Mesenchymal stem cell (in vitro differentiated cells and primary cell): Measurements from ENCODE around the gene BIRC6.

ENCODE experiments used
- DNase-seq: peaks from one replicate; pipeline ENCODE4 v3.0.0-alpha.2; 2013
- H2AFZ ChIP-seq: one replicate; pipeline ENCODE4 v1.6.1; 2013; ENCODE audit warnings: low read depth, mild to moderate bottlenecking, control low read depth, inconsistent platforms, low read length, moderate library complexity
- H2AK5ac ChIP-seq: 2 replicates; pipeline ENCODE4 v1.6.1; 2013; ENCODE audit warnings: low read length, moderate library complexity, mild to moderate bottlenecking, inconsistent platforms; ENCODE audit not compliant: severe bottlenecking
- H2BK120ac ChIP-seq: one replicate; pipeline ENCODE4 v1.6.1; 2013; ENCODE audit warnings: low read depth, mild to moderate bottlenecking, inconsistent platforms, low read length, moderate library complexity
- H2BK12ac ChIP-seq, 2 experiments: one replicate each; pipeline ENCODE4 v1.6.1; 2013; ENCODE audit warnings: inconsistent platforms in 2 of 2, low read length in 2 of 2, mild to moderate bottlenecking in 2 of 2, moderate library complexity in 2 of 2, control low read depth in 1 of 2
- H2BK15ac ChIP-seq: one replicate; pipeline ENCODE4 v1.6.1; 2013; ENCODE audit warnings: mild to moderate bottlenecking, low read depth, inconsistent platforms; ENCODE audit not compliant: poor library complexity, severe bottlenecking
- H2BK5ac ChIP-seq: 2 replicates; pipeline ENCODE4 v1.6.1; 2013; ENCODE audit warnings: low read depth, mild to moderate bottlenecking, low read length, control low read depth, inconsistent platforms; ENCODE audit not compliant: poor library complexity, severe bottlenecking
- H3K14ac ChIP-seq, 2 experiments: one replicate each; pipeline ENCODE4 v1.6.1; 2013; ENCODE audit warnings: inconsistent platforms in 2 of 2, low read length in 2 of 2, control low read depth in 1 of 2, mild to moderate bottlenecking in 1 of 2, moderate library complexity in 1 of 2
- H3K18ac ChIP-seq, 2 experiments: one replicate each; pipeline ENCODE4 v1.6.1; 2013; ENCODE audit warnings: inconsistent platforms in 2 of 2, low read length in 2 of 2, control low read depth in 1 of 2, low read depth in 1 of 2, mild to moderate bottlenecking in 1 of 2
- H3K23ac ChIP-seq, 2 experiments: one replicate each; pipeline ENCODE4 v1.6.1; 2013; ENCODE audit warnings: inconsistent platforms in 2 of 2, low read length in 2 of 2, mild to moderate bottlenecking in 2 of 2, moderate library complexity in 2 of 2, control low read depth in 1 of 2
- H3K27ac ChIP-seq: 2 replicates; pipeline ENCODE4 v1.5.1; 2013; ENCODE audit warnings: mild to moderate bottlenecking, moderate library complexity, low read length, control low read depth, inconsistent platforms; ENCODE audit not compliant: poor library complexity, severe bottlenecking
- H3K27me3 ChIP-seq, 2 experiments: 2 replicates each; pipeline versions ENCODE4 v1.6.1 to v1.7.0; 2013; ENCODE audit warnings: low read length in 2 of 2, mild to moderate bottlenecking in 2 of 2, moderate library complexity in 2 of 2, control low read depth in 1 of 2, inconsistent platforms in 1 of 2; ENCODE audit not compliant: control insufficient read depth in 1 of 2, insufficient read depth in 1 of 2
- H3K36me3 ChIP-seq, 2 experiments: 2 replicates each; pipeline versions ENCODE4 v1.6.1 to v1.7.0; 2013; ENCODE audit warnings: low read length in 2 of 2, control low read depth in 1 of 2, inconsistent platforms in 1 of 2, low read depth in 1 of 2, mild to moderate bottlenecking in 1 of 2; ENCODE audit not compliant: insufficient read depth in 2 of 2, control insufficient read depth in 1 of 2
- H3K4ac ChIP-seq, 2 experiments: one replicate each; pipeline ENCODE4 v1.6.1; 2013; ENCODE audit warnings: inconsistent platforms in 2 of 2, low read length in 2 of 2, mild to moderate bottlenecking in 2 of 2, moderate library complexity in 2 of 2, control low read depth in 1 of 2, low read depth in 1 of 2
- H3K4me1 ChIP-seq: 2 replicates; pipeline ENCODE4 v1.6.1; 2013; ENCODE audit warnings: low read depth, low read length, control low read depth; ENCODE audit not compliant: control insufficient read depth, insufficient read depth
- H3K4me2 ChIP-seq: 2 replicates; pipeline ENCODE4 v1.6.1; 2013; ENCODE audit warnings: low read length, mild to moderate bottlenecking, inconsistent platforms; ENCODE audit not compliant: poor library complexity, severe bottlenecking
- H3K4me3 ChIP-seq, 2 experiments: 2 replicates each; pipeline versions ENCODE4 v1.5.1 to v1.7.0; 2013; ENCODE audit warnings: low read length in 2 of 2, mild to moderate bottlenecking in 2 of 2, control low read depth in 1 of 2, low read depth in 1 of 2; ENCODE audit not compliant: insufficient read depth in 1 of 2
- H3K79me1 ChIP-seq: replicated peaks from 2 replicates; pipeline ENCODE4 v1.6.1; 2013; ENCODE audit warnings: mild to moderate bottlenecking, control low read depth, low read length, inconsistent platforms; ENCODE audit not compliant: poor library complexity, severe bottlenecking
- H3K9ac ChIP-seq: 2 replicates; pipeline ENCODE4 v1.7.0; 2013; ENCODE audit warnings: mild to moderate bottlenecking, low read length, moderate library complexity
- H3K9me3 ChIP-seq: 2 replicates; pipeline ENCODE4 v1.7.0; 2013; ENCODE audit warnings: mild to moderate bottlenecking, low read length; ENCODE audit not compliant: control insufficient read depth
- H4K8ac ChIP-seq: one replicate; pipeline ENCODE4 v1.6.1; 2013; ENCODE audit warnings: inconsistent platforms, mild to moderate bottlenecking, low read length, moderate library complexity
- H4K91ac ChIP-seq: one replicate; pipeline ENCODE4 v1.6.1; 2013; ENCODE audit warnings: mild to moderate bottlenecking, low read length, inconsistent platforms
- WGBS: methylation state at CpG from one replicate; pipeline ENCODE4 v1.1.7; 2013; ENCODE audit warnings: mixed read lengths; 5-methylcytosine and 5-hydroxymethylcytosine counted together

BIRC6 gene

GRCh38 chr2:32502941-32503340, 146.1 kb downstream of the BIRC6 start:
- Histone ChIP-seq H3K4me1 (peaks cover 1% of the 10 kb centered on the region), H3K9ac (no peak overlapping the region), H3K4me3 (no peak overlapping the region), H2BK12ac (no peak overlapping the region), H2BK15ac (no peak overlapping the region), H3K18ac (no peak overlapping the region), H3K36me3 (peaks cover 24 to 90% of the 10 kb centered on the region in 2 experiments), H3K27ac (no peak overlapping the region), H3K27me3 (no peaks in the 10 kb centered on the region), H2AFZ (no peak overlapping the region), H3K4ac (no peak overlapping the region), H2BK120ac (no peak overlapping the region), H2BK5ac (no peak overlapping the region), H2AK5ac (no peak overlapping the region), H3K79me1 (peaks cover 12% of the 10 kb centered on the region), H3K9me3 (no peaks in the 10 kb centered on the region), H3K4me2 (no peak overlapping the region), H3K14ac (no peak overlapping the region), H3K23ac (no peak overlapping the region), H4K8ac (no peak overlapping the region), H4K91ac (no peak overlapping the region)
- DNase-seq: no peak
- 100% methylated on average over 1 of the region's 2 CpGs for WGBS

GRCh38 chr2:32504877-32505478, 148.2 kb downstream of the BIRC6 start:
- no peak overlapping the region for H4K8ac ChIP-seq
- no peak overlapping the region for H4K91ac ChIP-seq
- H3K23ac ChIP-seq: no peak overlapping the region
- H2BK5ac ChIP-seq: no peak overlapping the region
- H3K4me3 ChIP-seq: no peak overlapping the region
- no peak for DNase-seq
- H3K4me1 ChIP-seq: no peaks in the 10 kb centered on the region
- H3K14ac ChIP-seq: no peak overlapping the region
- H3K4me2 ChIP-seq: no peak overlapping the region
- no peak overlapping the region for H3K9ac ChIP-seq
- H3K36me3 ChIP-seq: peaks cover 29 to 89% of the 10 kb centered on the region in 2 experiments
- no peak overlapping the region for H3K4ac ChIP-seq
- no peak overlapping the region for H2AFZ ChIP-seq
- no peak overlapping the region for H2AK5ac ChIP-seq
- H2BK12ac ChIP-seq: no peak overlapping the region
- peaks cover 7% of the 10 kb centered on the region for H3K79me1 ChIP-seq
- 100% methylated on average over 1 of the region's 3 CpGs for WGBS
- no peaks in the 10 kb centered on the region for H3K9me3 ChIP-seq
- no peaks in the 10 kb centered on the region for H3K27me3 ChIP-seq
- no peak overlapping the region for H3K27ac ChIP-seq
- H2BK120ac ChIP-seq: no peak overlapping the region
- H2BK15ac ChIP-seq: no peak overlapping the region
- H3K18ac ChIP-seq: no peak overlapping the region

- H3K9me3 ChIP-seq: no peaks in the 10 kb centered on the region
- DNase-seq: no peak
- no peak overlapping the region for H2AK5ac ChIP-seq
- no peak overlapping the region for H3K4me2 ChIP-seq
- no peak overlapping the region for H3K23ac ChIP-seq
- no peak overlapping the region for H2AFZ ChIP-seq
- peaks cover 5% of the 10 kb centered on the region for H3K79me1 ChIP-seq
- H3K27ac ChIP-seq: no peak overlapping the region
- no peak overlapping the region for H2BK5ac ChIP-seq
- no peak overlapping the region for H3K4me3 ChIP-seq
- no peak overlapping the region for H2BK12ac ChIP-seq
- no peaks in the 10 kb centered on the region for H3K4me1 ChIP-seq
- H3K14ac ChIP-seq: no peak overlapping the region
- no peak overlapping the region for H2BK120ac ChIP-seq
- H3K36me3 ChIP-seq: peaks cover 25 to 85% of the 10 kb centered on the region in 2 experiments
- H3K9ac ChIP-seq: no peak overlapping the region
- no peak overlapping the region for H3K18ac ChIP-seq
- no peaks in the 10 kb centered on the region for H3K27me3 ChIP-seq
- H4K91ac ChIP-seq: no peak overlapping the region
- no peak overlapping the region for H4K8ac ChIP-seq
- no peak overlapping the region for H2BK15ac ChIP-seq
- H3K4ac ChIP-seq: no peak overlapping the region
- 90% methylated on average over 1 of the region's 1 CpG for WGBS
Observed at GRCh38 chr2:32506446-32506845, 149.6 kb downstream of the BIRC6 start.

GRCh38 chr2:32514946-32515345, 158.1 kb downstream of the BIRC6 start:
- H3K27ac ChIP-seq: no peak overlapping the region
- H4K91ac ChIP-seq: no peak overlapping the region

More at GRCh38 chr2:32514946-32515345, 158.1 kb downstream of the BIRC6 start:
- Histone ChIP-seq H3K23ac (no peak overlapping the region), H3K4ac (no peak overlapping the region), H3K14ac (no peak overlapping the region), H4K8ac (no peak overlapping the region), H3K4me2 (no peak overlapping the region), H3K9ac (no peak overlapping the region), H2BK120ac (no peak overlapping the region), H3K79me1 (peaks cover 15% of the 10 kb centered on the region), H2AK5ac (no peak overlapping the region), H2BK5ac (no peak overlapping the region), H3K9me3 (no peaks in the 10 kb centered on the region), H2BK15ac (no peak overlapping the region), H3K4me3 (no peak overlapping the region), H2AFZ (no peak overlapping the region), H3K4me1 (no peaks in the 10 kb centered on the region), H3K18ac (no peak overlapping the region), H3K36me3 (peaks cover 26 to 86% of the 10 kb centered on the region in 2 experiments), H3K27me3 (no peaks in the 10 kb centered on the region), H2BK12ac (no peak overlapping the region)
- WGBS: 98% methylated on average over 2 of the region's 2 CpGs
- DNase-seq: no peak
